GM23338 (cell line): ENCODE results near the gene HEBP1. TPM values are rescaled to one million over a fixed set of nuclear protein-coding genes. Genes with fewer than 3 reads are reported as not detected.

Source experiments
- ATAC-seq: fragments of 200-7000 bp; cut with Tn5 transposase; 3 replicates; pipeline ENCODE4 v1.9.1; 2020
- DNase-seq: peaks from one replicate; pipeline ENCODE4 v3.0.0-alpha.2; 2015; ENCODE audit warnings: low spot score
- H2AFZ ChIP-seq: fragments of 200-600 bp; sonication (generic); 2 replicates; pipeline ENCODE4 v1.8.0; 2016; ENCODE audit warnings: antibody characterized with exemption, mild to moderate bottlenecking, moderate library complexity
- H3F3A ChIP-seq: fragments of 200-600 bp; sonication (generic); replicated peaks from 2 replicates; pipeline ENCODE4 v1.8.0; 2017; ENCODE audit warnings: antibody characterized with exemption, mixed run types, low read depth
- H3K27ac ChIP-seq: fragments of 200-600 bp; sonication (generic); 2 replicates; pipeline ENCODE4 v1.6.1; 2016; ENCODE audit warnings: low read depth
- H3K27me3 ChIP-seq: fragments of 200-600 bp; sonication (generic); 2 replicates; pipeline ENCODE4 v1.8.0; 2016; ENCODE audit warnings: mild to moderate bottlenecking, mixed run types, moderate library complexity; ENCODE audit not compliant: insufficient read depth
- H3K36me3 ChIP-seq: fragments of 200-600 bp; sonication (generic); 2 replicates; pipeline ENCODE4 v1.8.0; 2016; ENCODE audit warnings: mild to moderate bottlenecking; ENCODE audit not compliant: insufficient read depth
- H3K4me1 ChIP-seq: fragments of 200-600 bp; sonication (generic); 2 replicates; pipeline ENCODE4 v1.8.0; 2016; ENCODE audit warnings: mild to moderate bottlenecking, moderate library complexity; ENCODE audit not compliant: insufficient read depth
- H3K4me2 ChIP-seq: fragments of 200-600 bp; sonication (generic); 2 replicates; pipeline ENCODE4 v1.7.1; 2017; ENCODE audit warnings: mixed run types
- H3K4me3 ChIP-seq: fragments of 200-600 bp; sonication (generic); 2 replicates; pipeline ENCODE4 v1.6.1; 2016; ENCODE audit warnings: mixed run types
- H3K79me2 ChIP-seq: fragments of 200-600 bp; sonication (generic); replicated peaks from 2 replicates; pipeline ENCODE4 v1.8.0; 2017; ENCODE audit warnings: mild to moderate bottlenecking; ENCODE audit not compliant: insufficient read depth
- H3K9me2 ChIP-seq: fragments of 200-600 bp; sonication (generic); 2 replicates; pipeline ENCODE4 v1.8.0; 2017; ENCODE audit not compliant: insufficient read depth
- H4K20me1 ChIP-seq: fragments of 200-600 bp; sonication (generic); replicated peaks from 2 replicates; pipeline ENCODE4 v1.8.0; 2017; ENCODE audit warnings: mild to moderate bottlenecking; ENCODE audit not compliant: insufficient read depth
- H3K27ac Mint-ChIP-seq: 2 replicates; pipeline ENCODE4 v1.8.0; 2020; ENCODE audit warnings: inconsistent platforms, mild to moderate bottlenecking, moderate library complexity, mixed read lengths
- H3K27me3 Mint-ChIP-seq: 3 replicates; pipeline ENCODE4 v1.8.0; 2022; ENCODE audit warnings: low read depth, mild to moderate bottlenecking, moderate library complexity, mixed read lengths, inconsistent platforms; ENCODE audit not compliant: insufficient read depth, poor library complexity
- H3K36me3 Mint-ChIP-seq: 3 replicates; pipeline ENCODE4 v1.8.0; 2021; ENCODE audit warnings: low read depth, mild to moderate bottlenecking, inconsistent platforms, moderate library complexity, mixed read lengths
- H3K4me1 Mint-ChIP-seq: 3 replicates; pipeline ENCODE4 v1.8.0; 2020; ENCODE audit warnings: mild to moderate bottlenecking, inconsistent platforms, mixed read lengths
- H3K4me3 Mint-ChIP-seq: 3 replicates; pipeline ENCODE4 v1.8.0; 2021; ENCODE audit warnings: moderate library complexity, mild to moderate bottlenecking, inconsistent platforms, mixed read lengths
- H3K9me3 Mint-ChIP-seq: 3 replicates; pipeline ENCODE4 v1.8.0; 2020; ENCODE audit warnings: moderate library complexity, mild to moderate bottlenecking, inconsistent platforms, mixed read lengths
- CREB1 ChIP-seq: fragments of 250-450 bp; sonication (Bioruptor Pico); IDR thresholded peaks from 2 replicates; pipeline ENCODE4 v1.5.0; 2020; ENCODE audit warnings: low read depth, mild to moderate bottlenecking, moderate library complexity
- CTCF ChIP-seq, 2 experiments: fragments of 200-600 bp in 1 of 2; sonication (generic) in 1 of 2; conservative IDR thresholded peaks; 2 replicates each; pipeline versions ENCODE4 v1.5.1 to v1.6.1; 2016 to 2017; ENCODE audit warnings: antibody characterized with exemption in 2 of 2, low read depth in 2 of 2, mild to moderate bottlenecking in 2 of 2, moderate library complexity in 1 of 2
- EZH2 ChIP-seq: fragments of 200-600 bp; sonication (generic); IDR thresholded peaks from one replicate; pipeline ENCODE4 v1.8.0; 2017; ENCODE audit warnings: antibody characterized with exemption, mild to moderate bottlenecking, low read depth; ENCODE audit not compliant: unreplicated experiment
- EZH2phosphoT487 ChIP-seq: fragments of 200-600 bp; sonication (generic); IDR thresholded peaks from one replicate; pipeline ENCODE4 v1.8.1; 2018; ENCODE audit warnings: antibody characterized with exemption; ENCODE audit not compliant: unreplicated experiment
- NANOG ChIP-seq: IDR thresholded peaks from 2 replicates; pipeline ENCODE4 v1.6.1; 2016; ENCODE audit warnings: antibody characterized with exemption, borderline replicate concordance
- POLR2AphosphoS5 ChIP-seq: IDR thresholded peaks from 2 replicates; pipeline ENCODE4 v1.6.1; 2016; ENCODE audit warnings: antibody characterized with exemption, low read depth
- REST ChIP-seq: IDR thresholded peaks from one replicate; pipeline ENCODE4 v1.6.1; 2018; ENCODE audit warnings: antibody characterized with exemption; ENCODE audit not compliant: unreplicated experiment
- STAT1 ChIP-seq: IDR thresholded peaks from one replicate; pipeline ENCODE4 v1.6.1; 2016; ENCODE audit warnings: antibody characterized with exemption; ENCODE audit not compliant: unreplicated experiment
- ZNF331 ChIP-seq: fragments of 250-450 bp; sonication (Bioruptor Pico); IDR thresholded peaks from 2 replicates; pipeline ENCODE4 v1.5.0; 2020; ENCODE audit warnings: low read depth, mild to moderate bottlenecking, moderate library complexity
- polyA plus RNA-seq: library from polyadenylated mRNA; unstranded; fragments of >200 nt; fragmentation: Nextera tagmentation; extraction: Ambion mirVana; gene quantifications from 2 replicates; pipeline ENCODE4 v1.2.1, GENCODE V29; 2016
- total RNA-seq: library from RNA; depleted of rRNA; stranded (reverse); fragments of >200 nt; shearing (Covaris generic); gene quantifications from 2 replicates; pipeline ENCODE4 v1.2.3, GENCODE V29; 2014

The HEBP1 gene
- total and polyA plus RNA-seq, 2 experiments from 2014 or later = 25.2 to 45.1 TPM

- TF ChIP-seq REST (no peak), STAT1 (no peak), EZH2 (no peak), ZNF331 (CRISPR knock-in tag) (no peak), NANOG (no peak), CREB1 (CRISPR knock-in tag) (no peak), EZH2phosphoT487 (no peak), CTCF (conservative IDR thresholded peaks at IDR 0.05; ENCODE audit: low read depth in 2 of 2) (no peak)
Measured at GRCh38 chr12:12951504-12951903, 48.6 kb downstream of the HEBP1 start (continued).

DNA sequence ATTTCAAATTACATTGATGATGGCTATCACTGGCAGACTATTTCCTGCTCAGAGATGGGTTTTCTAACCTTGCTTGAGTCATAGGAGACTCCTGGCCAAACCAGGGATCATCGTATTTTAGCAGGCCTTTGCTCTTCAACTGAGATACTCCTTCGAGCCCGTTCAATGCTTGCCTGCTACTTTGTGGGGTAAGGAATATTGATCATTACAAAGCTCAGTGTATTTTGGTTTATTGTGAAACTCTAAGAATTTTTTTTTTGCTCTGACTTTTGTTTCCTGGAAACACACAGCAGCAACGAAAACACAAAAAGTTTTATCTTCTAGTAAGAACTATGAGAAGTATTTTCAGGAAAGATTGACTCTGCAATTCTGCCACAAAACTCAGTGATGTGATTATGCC is 52.2 kb downstream of the HEBP1 start:
- Histone ChIP-seq H3K4me3 (no peak overlapping the region), H3K9me2 (no peaks in the 10 kb centered on the region), H3K36me3 (no peaks in the 10 kb centered on the region), H3F3A (no peaks in the 10 kb centered on the region), H3K27ac (no peak overlapping the region), H3K4me2 (no peak overlapping the region), H3K4me1 (no peaks in the 10 kb centered on the region), H3K79me2 (no peaks in the 10 kb centered on the region), H2AFZ (no peak overlapping the region), H4K20me1 (no peaks in the 10 kb centered on the region), H3K27me3 (no peaks in the 10 kb centered on the region)
- Mint-ChIP-seq H3K36me3 (no peaks in the 10 kb centered on the region), H3K4me1 (no peaks in the 10 kb centered on the region), H3K9me3 (no peaks in the 10 kb centered on the region), H3K4me3 (no peak overlapping the region), H3K27ac (no peak overlapping the region), H3K27me3 (peaks cover 6% of the 10 kb centered on the region)
- TF ChIP-seq POLR2AphosphoS5 = no peak
- no peak for ATAC-seq
- DNase-seq = no peak
